ENCODE data around the gene OR1S2.
"Not testable (repeated sequence)": the region's sequence is repeated elsewhere in the genome, so short reads cannot be mapped to it uniquely, and the experiment has no call there.

Gene OR1S2

DNA sequence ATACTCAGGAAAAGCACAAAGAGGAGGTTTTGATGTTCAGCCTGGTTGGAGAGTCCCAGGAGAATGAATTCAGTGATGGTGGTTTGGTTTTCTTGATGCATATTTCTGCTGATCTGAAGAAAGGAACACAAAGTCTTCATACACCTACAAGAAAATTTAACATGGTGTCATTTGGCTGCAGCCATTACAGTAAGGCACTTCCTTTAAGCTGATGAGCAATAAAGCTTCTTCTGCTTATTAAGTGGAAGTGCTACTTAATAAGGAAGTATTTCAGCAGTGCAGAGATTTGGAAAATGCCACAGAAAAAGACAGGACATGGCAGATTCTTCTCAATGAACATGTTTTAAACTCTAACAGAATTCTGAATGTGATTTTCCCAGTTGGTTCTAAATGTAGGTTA is at the start of gene OR1S2:
Gene OR1S2, minus strand, starts transcription at position 101 of the 400 bp plus-strand sequence. Its CDS starts 0 bp downstream, at position 101.
- TF ChIP-seq, protein P1, sequence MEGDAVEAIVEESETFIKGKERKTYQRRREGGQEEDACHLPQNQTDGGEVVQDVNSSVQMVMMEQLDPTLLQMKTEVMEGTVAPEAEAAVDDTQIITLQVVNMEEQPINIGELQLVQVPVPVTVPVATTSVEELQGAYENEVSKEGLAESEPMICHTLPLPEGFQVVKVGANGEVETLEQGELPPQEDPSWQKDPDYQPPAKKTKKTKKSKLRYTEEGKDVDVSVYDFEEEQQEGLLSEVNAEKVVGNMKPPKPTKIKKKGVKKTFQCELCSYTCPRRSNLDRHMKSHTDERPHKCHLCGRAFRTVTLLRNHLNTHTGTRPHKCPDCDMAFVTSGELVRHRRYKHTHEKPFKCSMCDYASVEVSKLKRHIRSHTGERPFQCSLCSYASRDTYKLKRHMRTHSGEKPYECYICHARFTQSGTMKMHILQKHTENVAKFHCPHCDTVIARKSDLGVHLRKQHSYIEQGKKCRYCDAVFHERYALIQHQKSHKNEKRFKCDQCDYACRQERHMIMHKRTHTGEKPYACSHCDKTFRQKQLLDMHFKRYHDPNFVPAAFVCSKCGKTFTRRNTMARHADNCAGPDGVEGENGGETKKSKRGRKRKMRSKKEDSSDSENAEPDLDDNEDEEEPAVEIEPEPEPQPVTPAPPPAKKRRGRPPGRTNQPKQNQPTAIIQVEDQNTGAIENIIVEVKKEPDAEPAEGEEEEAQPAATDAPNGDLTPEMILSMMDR (IDR thresholded peaks at IDR 0.05; ENCODE audit: low read depth, low read length) = no peak
- no peak within 1 kb of the TSS for H3K4me3 ChIP-seq (ENCODE audit: low read depth, low read length)

DNA sequence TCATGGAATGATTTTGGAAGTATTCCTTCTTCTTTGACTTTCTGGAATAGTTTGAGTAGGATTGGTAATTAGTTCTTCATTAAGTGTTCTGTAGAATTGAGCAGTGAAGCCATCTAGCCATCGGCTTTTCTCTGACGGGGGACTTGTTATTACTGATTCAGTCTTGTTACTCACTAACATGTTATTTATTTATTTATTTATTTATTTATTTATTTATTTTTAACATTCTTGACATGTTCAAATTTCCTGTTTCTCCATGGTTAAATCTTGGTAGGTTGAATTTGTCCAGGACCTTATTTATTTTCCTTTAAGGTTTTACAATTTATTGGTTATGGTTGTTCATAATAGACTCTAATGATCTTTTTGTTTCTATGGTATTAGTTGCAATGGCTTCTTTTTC is 40.0 kb upstream of the OR1S2 start:
- TF ChIP-seq, protein P1 (IDR thresholded peaks at IDR 0.05; ENCODE audit: low read depth, low read length) = no peak

GRCh38 chr11:58227956-58228615 is 24.1 kb upstream of the OR1S2 start:
- TF ChIP-seq, protein P1 (IDR thresholded peaks at IDR 0.05; ENCODE audit: low read depth, low read length) = no peak
- H3K4me3 ChIP-seq (ENCODE audit: low read depth, low read length) = no peak overlapping the region

More for the DNA sequence above, 40.0 kb upstream of the OR1S2 start:
- H3K4me3 ChIP-seq (ENCODE audit: low read depth, low read length) = no peak overlapping the region

DNA sequence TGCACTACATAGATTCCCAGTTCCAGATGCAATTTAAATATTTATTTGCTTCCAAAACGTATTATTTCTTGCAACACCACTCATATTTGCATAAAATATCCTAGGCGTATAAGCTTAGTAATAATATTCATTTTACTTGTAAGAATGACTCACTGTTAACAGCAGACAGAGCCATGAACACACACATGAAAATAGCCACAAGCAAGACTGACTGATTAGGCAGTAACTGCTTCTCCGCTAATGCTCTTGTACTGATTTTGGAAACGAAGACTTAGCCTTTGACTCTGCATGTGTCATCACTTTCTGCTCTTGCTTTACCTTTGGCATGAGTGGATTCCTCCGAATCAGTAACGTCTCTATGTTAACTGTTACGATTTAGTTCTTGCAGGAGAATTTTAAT is 18.8 kb upstream of the OR1S2 start:
- TF ChIP-seq, protein P1 (IDR thresholded peaks at IDR 0.05; ENCODE audit: low read depth, low read length) = no peak
- H3K4me3 ChIP-seq (ENCODE audit: low read depth, low read length) = no peak overlapping the region

GRCh38 chr11:58216476-58216875 is 12.5 kb upstream of the OR1S2 start:
- no peak overlapping the region for H3K4me3 ChIP-seq (ENCODE audit: low read depth, low read length)
- TF ChIP-seq, protein P1 (IDR thresholded peaks at IDR 0.05; ENCODE audit: low read depth, low read length) = no peak

DNA sequence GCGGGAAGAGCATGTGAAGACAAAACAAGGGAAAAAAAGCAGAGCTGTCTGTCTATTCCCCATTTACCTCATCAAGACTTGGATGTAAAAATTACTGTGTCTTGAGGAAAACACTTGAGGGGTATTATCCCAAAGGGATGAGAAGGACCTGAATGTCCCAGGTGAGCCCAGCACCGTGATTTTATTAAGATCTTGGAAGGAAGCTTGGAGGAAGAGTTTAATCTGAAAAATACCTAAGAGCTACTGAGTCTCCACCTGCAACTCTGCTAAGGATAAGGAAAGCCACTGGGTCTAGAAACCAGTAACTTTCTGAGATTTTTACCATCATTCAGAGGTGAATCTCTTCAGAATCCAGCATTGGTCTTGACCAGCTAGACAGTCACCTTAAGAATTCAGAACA is 8.5 kb upstream of the OR1S2 start, which contains the start of gene OR1S1:
Gene OR1S1, plus strand, starts transcription at position 301 of the 400 bp plus-strand sequence.
- not testable (repeated sequence) for H3K4me3 ChIP-seq (ENCODE audit: low read depth, low read length)

- no peak overlapping the region for H3K4me3 ChIP-seq (ENCODE audit: low read depth, low read length)
- TF ChIP-seq, protein P1 (IDR thresholded peaks at IDR 0.05; ENCODE audit: low read depth, low read length) = no peak
Measured at GRCh38 chr11:58199271-58199670, 4.7 kb downstream of the OR1S2 start.

- TF ChIP-seq, protein P1 (IDR thresholded peaks at IDR 0.05; ENCODE audit: low read depth, low read length) = no peak
- no peak overlapping the region for H3K4me3 ChIP-seq (ENCODE audit: low read depth, low read length)
Measured at GRCh38 chr11:58195939-58196338, 8.0 kb downstream of the OR1S2 start.
